CD8-positive, alpha-beta memory T cell (primary cell): Measurements from ENCODE around the gene CBL. TPM values are rescaled to one million over a fixed set of nuclear protein-coding genes. Genes with fewer than 3 reads are reported as not detected.

ENCODE experiments used
- CTCF ChIA-PET: fragments of 350-600 bp; sonication (Branson Sonifier 250); formaldehyde crosslinking; loops from one replicate; lab custom pipeline; 2021; ENCODE audit warnings: antibody characterized with exemption; lab: Charles Lee
- POLR2A ChIA-PET: fragments of 350-600 bp; sonication (Branson Sonifier 250); formaldehyde crosslinking; loops from one replicate; lab custom pipeline; 2021; ENCODE audit warnings: antibody characterized with exemption; lab: Charles Lee
- DNase-seq, 5 donors: peaks; one replicate each; pipeline versions ENCODE4 v3.0.0 to v3.0.0-alpha.2; 2020 to 2022; ENCODE audit warnings: mixed read lengths in 1 of 5
- H3K27ac ChIP-seq: one replicate; pipeline ENCODE4 v1.7.0; 2013; ENCODE audit warnings: low read depth, mild to moderate bottlenecking, low read length, moderate library complexity
- H3K27me3 ChIP-seq: 2 replicates; pipeline ENCODE4 v1.7.0; 2013; ENCODE audit warnings: low read length, mild to moderate bottlenecking; ENCODE audit not compliant: insufficient read depth, poor library complexity, severe bottlenecking
- H3K36me3 ChIP-seq: 2 replicates; pipeline ENCODE4 v1.7.0; 2013; ENCODE audit warnings: mild to moderate bottlenecking, low read length, moderate library complexity; ENCODE audit not compliant: insufficient read depth
- H3K4me1 ChIP-seq: 2 replicates; pipeline ENCODE4 v1.7.0; 2013; ENCODE audit warnings: mild to moderate bottlenecking, low read length, moderate library complexity; ENCODE audit not compliant: insufficient read depth
- H3K4me3 ChIP-seq: 2 replicates; pipeline ENCODE4 v1.7.0; 2013; ENCODE audit warnings: mild to moderate bottlenecking, low read length
- H3K9me3 ChIP-seq: 2 replicates; pipeline ENCODE4 v1.7.0; 2013; ENCODE audit warnings: mild to moderate bottlenecking, low read length
- H3K27ac Mint-ChIP-seq, 8 donors: one replicate each; pipeline ENCODE4 v1.8.0; 2020 to 2021; ENCODE audit warnings: mixed read lengths in 8 of 8, mild to moderate bottlenecking in 6 of 8, inconsistent platforms in 3 of 8, moderate library complexity in 3 of 8
- H3K27me3 Mint-ChIP-seq, 2 donors: one replicate each; pipeline ENCODE4 v1.8.0; 2020 to 2021; ENCODE audit warnings: mixed read lengths in 2 of 2, mild to moderate bottlenecking in 1 of 2, moderate library complexity in 1 of 2
- H3K36me3 Mint-ChIP-seq, 3 donors: one replicate each; pipeline ENCODE4 v1.8.0; 2020 to 2021; ENCODE audit warnings: mixed read lengths in 3 of 3, inconsistent platforms in 1 of 3, mild to moderate bottlenecking in 1 of 3
- H3K4me1 Mint-ChIP-seq, 3 donors: one replicate each; pipeline ENCODE4 v1.8.0; 2020 to 2021; ENCODE audit warnings: mixed read lengths in 3 of 3, inconsistent platforms in 1 of 3, mild to moderate bottlenecking in 1 of 3
- H3K4me3 Mint-ChIP-seq, 7 donors: one replicate each; pipeline ENCODE4 v1.8.0; 2020 to 2021; ENCODE audit warnings: mixed read lengths in 7 of 7, mild to moderate bottlenecking in 6 of 7, moderate library complexity in 4 of 7, inconsistent platforms in 2 of 7
- H3K9me3 Mint-ChIP-seq, 5 donors: one replicate each; pipeline ENCODE4 v1.8.0; 2020 to 2022; ENCODE audit warnings: mixed read lengths in 5 of 5, mild to moderate bottlenecking in 3 of 5, moderate library complexity in 2 of 5, inconsistent platforms in 1 of 5
- polyA plus RNA-seq: library from polyadenylated mRNA; unstranded; fragments of 300-500 nt; fragmentation: Illumina TruSeq; gene quantifications from one replicate; pipeline ENCODE4 v1.2.3, GENCODE V29; 2021
- total RNA-seq, 2 experiments: library from RNA; stranded (reverse); gene quantifications; one replicate each; pipeline ENCODE4 v1.2.3, GENCODE V29; 2021

Gene CBL
- total and polyA plus RNA-seq, 3 experiments from 2014 or later, result 10.4 to 26.1 (median 25.9) TPM

DNA sequence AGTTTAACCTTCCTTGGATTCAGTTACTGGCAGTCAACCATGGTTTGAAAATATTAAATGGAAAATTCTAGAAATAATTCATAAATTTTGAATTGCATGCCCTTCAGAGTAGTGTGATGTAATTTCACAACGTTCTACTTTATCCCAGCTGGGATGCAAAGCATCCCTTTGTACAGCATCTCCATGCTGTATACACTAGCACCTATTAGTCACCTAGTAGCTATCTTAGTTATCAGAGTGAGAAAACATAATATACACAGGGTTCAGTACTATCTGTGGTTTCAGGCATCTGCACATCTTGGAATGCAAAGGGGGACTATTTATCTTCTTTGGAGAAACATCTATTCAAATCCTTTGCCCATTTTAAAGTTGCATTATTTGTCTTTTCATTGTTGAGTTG, 30.8 kb downstream of the CBL start:
- H3K4me1 Mint-ChIP-seq, result peaks cover 35 to 62% (median 61%) of the 10 kb centered on the region in 3 donors

GRCh38 chr11:119237515-119237914, 31.4 kb downstream of the CBL start:
- H3K27ac ChIP-seq, result no peak overlapping the region
- peaks cover 37 to 63% (median 60%) of the 10 kb centered on the region in 3 donors for H3K4me1 Mint-ChIP-seq
- CTCF ChIA-PET, result no interaction called here
- H3K9me3 ChIP-seq, result no peaks in the 10 kb centered on the region
- H3K36me3 ChIP-seq, result no peaks in the 10 kb centered on the region
- POLR2A ChIA-PET, result interaction anchor here (0.7 kb wide), 1 partner anchor 127 kb away, joined by 3 read pairs; no protein-coding TSS in a partner anchor
- no peak overlapping the region for H3K27ac Mint-ChIP-seq
- H3K36me3 Mint-ChIP-seq, result peaks cover 11 to 63% (median 18%) of the 10 kb centered on the region in 3 donors
- H3K9me3 Mint-ChIP-seq, result no peaks in the 10 kb centered on the region
- H3K27me3 Mint-ChIP-seq, result no peaks in the 10 kb centered on the region
- H3K4me3 Mint-ChIP-seq, result no peak overlapping the region
- no peak overlapping the region for H3K4me3 ChIP-seq
- H3K4me1 ChIP-seq, result peaks cover 30% of the 10 kb centered on the region
- no peaks in the 10 kb centered on the region for H3K27me3 ChIP-seq
- no peak for DNase-seq

More for the DNA sequence above, 30.8 kb downstream of the CBL start:
- Mint-ChIP-seq H3K36me3 (peaks cover 11 to 67% (median 16%) of the 10 kb centered on the region in 3 donors), H3K9me3 (no peaks in the 10 kb centered on the region), H3K27ac (peak overlapping the region in 2 of 8 donors; percentile 42 to 45), H3K27me3 (no peaks in the 10 kb centered on the region), H3K4me3 (no peak overlapping the region)
- ChIA-PET POLR2A (no interaction called here), CTCF (no interaction called here)
- H3K27ac ChIP-seq, result no peak overlapping the region
- no peaks in the 10 kb centered on the region for H3K9me3 ChIP-seq
- H3K36me3 ChIP-seq, result no peaks in the 10 kb centered on the region
- no peak overlapping the region for H3K4me3 ChIP-seq
- no peak for DNase-seq
- no peaks in the 10 kb centered on the region for H3K27me3 ChIP-seq
- peaks cover 26% of the 10 kb centered on the region for H3K4me1 ChIP-seq

GRCh38 chr11:119248750-119249670, 42.9 kb downstream of the CBL start:
- H3K36me3 ChIP-seq, result no peaks in the 10 kb centered on the region
- Mint-ChIP-seq H3K27me3 (no peaks in the 10 kb centered on the region), H3K4me1 (peaks cover 17 to 33% (median 30%) of the 10 kb centered on the region in 3 donors), H3K36me3 (peaks cover 0 to 25% (median 8%) of the 10 kb centered on the region in 3 donors), H3K4me3 (no peak overlapping the region), H3K9me3 (no peaks in the 10 kb centered on the region), H3K27ac (peak overlapping the region in 1 of 8 donors; percentile 23)
- no peak for DNase-seq
- H3K27ac ChIP-seq, result no peak overlapping the region
- no peaks in the 10 kb centered on the region for H3K9me3 ChIP-seq
- H3K27me3 ChIP-seq, result no peaks in the 10 kb centered on the region
- ChIA-PET POLR2A (interaction anchor here (0.7 kb wide), 1 partner anchor 12 kb away, joined by 5 read pairs; no protein-coding TSS in a partner anchor), CTCF (no interaction called here)
- H3K4me3 ChIP-seq, result no peak overlapping the region
- peaks cover 10% of the 10 kb centered on the region for H3K4me1 ChIP-seq

GRCh38 chr11:119249671-119250010, 43.5 kb downstream of the CBL start:
- ChIA-PET CTCF (no interaction called here), POLR2A (interaction anchor here (0.7 kb wide), 1 partner anchor 11 kb away, joined by 5 read pairs; no protein-coding TSS in a partner anchor)
- Histone ChIP-seq H3K9me3 (no peaks in the 10 kb centered on the region), H3K27me3 (no peaks in the 10 kb centered on the region), H3K27ac (no peak overlapping the region), H3K36me3 (no peaks in the 10 kb centered on the region), H3K4me1 (peaks cover 10% of the 10 kb centered on the region), H3K4me3 (no peak overlapping the region)
- H3K4me1 Mint-ChIP-seq, result peaks cover 17 to 33% (median 30%) of the 10 kb centered on the region in 3 donors
- no peaks in the 10 kb centered on the region for H3K27me3 Mint-ChIP-seq
- no peaks in the 10 kb centered on the region for H3K9me3 Mint-ChIP-seq
- no peak for DNase-seq
- peak overlapping the region in 2 of 8 donors; percentile 1 to 3 for H3K27ac Mint-ChIP-seq
- H3K4me3 Mint-ChIP-seq, result no peak overlapping the region
- H3K36me3 Mint-ChIP-seq, result peaks cover 0 to 26% (median 8%) of the 10 kb centered on the region in 3 donors

DNA sequence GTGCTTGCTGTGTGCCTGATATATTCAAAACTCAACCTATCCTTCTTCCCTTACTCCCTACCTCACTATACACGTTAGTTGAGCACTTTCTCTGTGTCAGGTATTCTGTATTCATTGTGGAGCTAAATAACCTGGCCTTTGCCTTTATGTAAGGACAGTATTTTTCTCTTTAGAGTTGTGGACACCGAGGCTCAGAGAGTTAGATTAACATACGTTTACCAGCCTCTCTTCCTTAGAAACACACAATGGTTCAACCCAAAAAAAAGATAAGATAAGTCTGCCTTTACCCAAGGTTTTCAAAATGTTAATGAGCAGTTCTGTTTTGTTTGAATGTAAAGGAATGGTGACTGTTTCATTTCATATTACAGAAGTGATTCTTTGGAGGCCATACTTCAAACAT, 45.0 kb downstream of the CBL start:
- Histone ChIP-seq H3K27ac (no peak overlapping the region), H3K27me3 (no peaks in the 10 kb centered on the region), H3K4me3 (no peak overlapping the region), H3K4me1 (peaks cover 10% of the 10 kb centered on the region), H3K9me3 (no peaks in the 10 kb centered on the region), H3K36me3 (no peaks in the 10 kb centered on the region)
- CTCF ChIA-PET, result no interaction called here
- no peak for DNase-seq
- Mint-ChIP-seq H3K27ac (peak overlapping the region in 2 of 8 donors; percentile 25 to 46), H3K36me3 (peaks cover 0 to 31% (median 8%) of the 10 kb centered on the region in 3 donors), H3K4me1 (peaks cover 21 to 35% (median 33%) of the 10 kb centered on the region in 3 donors), H3K4me3 (no peak overlapping the region), H3K9me3 (no peaks in the 10 kb centered on the region), H3K27me3 (no peaks in the 10 kb centered on the region)
- POLR2A ChIA-PET, result no interaction called here

DNA sequence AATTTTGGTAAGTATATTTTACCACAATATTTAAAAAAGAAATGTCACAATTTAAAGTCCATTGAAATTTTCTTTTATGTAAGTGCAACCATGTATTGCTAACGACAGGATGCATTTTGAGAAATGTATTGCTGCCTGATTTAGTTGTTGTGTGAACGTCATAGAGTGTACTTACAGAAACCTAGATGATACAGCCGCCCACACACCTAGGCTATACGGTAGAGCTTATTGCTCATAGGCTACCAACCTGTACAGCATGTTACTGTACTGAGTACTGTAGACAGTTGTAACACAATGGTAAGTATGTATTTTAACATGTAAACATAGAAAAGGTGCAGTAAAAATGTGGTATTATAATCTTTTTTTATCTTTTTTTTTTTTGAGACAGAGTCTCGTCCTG, 48.1 kb downstream of the CBL start:
- H3K4me1 Mint-ChIP-seq, result peaks cover 36 to 49% (median 46%) of the 10 kb centered on the region in 3 donors
- H3K27ac ChIP-seq, result no peak overlapping the region
- DNase-seq, result no peak

GRCh38 chr11:119258180-119258579, 52.0 kb downstream of the CBL start:
- Histone ChIP-seq H3K27me3 (no peaks in the 10 kb centered on the region), H3K4me3 (no peak overlapping the region), H3K36me3 (no peaks in the 10 kb centered on the region), H3K9me3 (no peaks in the 10 kb centered on the region), H3K4me1 (peaks cover 53% of the 10 kb centered on the region), H3K27ac (no peak overlapping the region)
- Mint-ChIP-seq H3K9me3 (no peaks in the 10 kb centered on the region), H3K4me3 (peak overlapping the region in 4 of 7 donors; percentile 8 to 85 (median 35)), H3K36me3 (peaks cover 0 to 10% (median 0%) of the 10 kb centered on the region in 3 donors), H3K27ac (peak overlapping the region in 7 of 8 donors; percentile 7 to 85 (median 59)), H3K27me3 (no peaks in the 10 kb centered on the region), H3K4me1 (peaks cover 40 to 51% (median 43%) of the 10 kb centered on the region in 3 donors)
- peak in 2 of 5 donors; percentile 13 to 45 for DNase-seq
- ChIA-PET POLR2A (no interaction called here), CTCF (interaction anchor here (1.8 kb wide), 1 partner anchor 52 kb away, joined by 9 read pairs; the partner anchor contains the start of gene CBL)

More for the DNA sequence above, 48.1 kb downstream of the CBL start:
- no peaks in the 10 kb centered on the region for H3K36me3 ChIP-seq
- H3K36me3 Mint-ChIP-seq, result peaks cover 0 to 23% (median 8%) of the 10 kb centered on the region in 3 donors
- H3K9me3 ChIP-seq, result no peaks in the 10 kb centered on the region
- peaks cover 25% of the 10 kb centered on the region for H3K4me1 ChIP-seq
- ChIA-PET POLR2A (no interaction called here), CTCF (no interaction called here)
- no peaks in the 10 kb centered on the region for H3K27me3 Mint-ChIP-seq
- no peak overlapping the region for H3K4me3 ChIP-seq
- H3K27me3 ChIP-seq, result no peaks in the 10 kb centered on the region
- peak overlapping the region in 1 of 8 donors; percentile 79 for H3K27ac Mint-ChIP-seq
- H3K4me3 Mint-ChIP-seq, result no peak overlapping the region
- no peaks in the 10 kb centered on the region for H3K9me3 Mint-ChIP-seq

GRCh38 chr11:119258983-119259382, 52.8 kb downstream of the CBL start:
- Mint-ChIP-seq H3K27ac (peak overlapping the region in 6 of 8 donors; percentile 4 to 77 (median 17)), H3K27me3 (no peaks in the 10 kb centered on the region), H3K4me3 (peak overlapping the region in 3 of 7 donors; percentile 6 to 22 (median 16)), H3K4me1 (peaks cover 40 to 48% (median 43%) of the 10 kb centered on the region in 3 donors), H3K9me3 (no peaks in the 10 kb centered on the region), H3K36me3 (peaks cover 0 to 10% (median 0%) of the 10 kb centered on the region in 3 donors)
- H3K27ac ChIP-seq, result no peak overlapping the region
- DNase-seq, result no peak
- H3K4me1 ChIP-seq, result peaks cover 60% of the 10 kb centered on the region
- H3K36me3 ChIP-seq, result no peaks in the 10 kb centered on the region
- ChIA-PET POLR2A (no interaction called here), CTCF (interaction anchor here (1.2 to 1.8 kb wide), 3 partner anchors 14 to 53 kb away, joined by 3 to 9 read pairs (median 5); partner anchors contain the start of gene CBL)
- H3K4me3 ChIP-seq, result no peak overlapping the region
- no peaks in the 10 kb centered on the region for H3K9me3 ChIP-seq
- no peaks in the 10 kb centered on the region for H3K27me3 ChIP-seq
